Activated T-cell treated with anti-CD3 and anti-CD28 coated beads, Interleukin-2, amount 50 U/mL, for 4 hours (primary cell): ENCODE measurements around the gene SH3BGR. TPM values are rescaled to one million over a fixed set of nuclear protein-coding genes. Genes with fewer than 3 reads are reported as not detected.
"Not testable (repeated sequence)": the region's sequence is repeated elsewhere in the genome, so short reads cannot be mapped to it uniquely, and the experiment has no call there.

Source experiments
- ATAC-seq, 2 donors: fragments of 200-7000 bp; cut with Tn5 transposase; one replicate each; pipeline ENCODE4 v1.10.0; 2021
- DNase-seq: peaks from one replicate; pipeline ENCODE4 v3.0.0-alpha.2; 2020
- H3K27me3 Mint-ChIP-seq: one replicate; pipeline ENCODE4 v1.8.0; 2021; ENCODE audit warnings: low read depth, mixed read lengths
- H3K36me3 Mint-ChIP-seq: one replicate; pipeline ENCODE4 v1.8.0; 2022; ENCODE audit warnings: mixed read lengths; ENCODE audit not compliant: insufficient read depth
- H3K4me1 Mint-ChIP-seq: one replicate; pipeline ENCODE4 v1.8.0; 2021; ENCODE audit warnings: low read depth, mixed read lengths
- H3K4me3 Mint-ChIP-seq: one replicate; pipeline ENCODE4 v1.8.0; 2021; ENCODE audit warnings: mild to moderate bottlenecking, moderate library complexity, mixed read lengths
- H3K9me3 Mint-ChIP-seq: one replicate; pipeline ENCODE4 v1.8.0; 2021; ENCODE audit warnings: mixed read lengths
- total RNA-seq, 3 donors: library from RNA; stranded (reverse); gene quantifications; one replicate each; pipeline ENCODE4 v1.2.1, GENCODE V29; 2021

The SH3BGR gene
- total RNA-seq, 3 donors from 2014 or later, result 2.0 to 2.5 (median 2.1) TPM

GRCh38 chr21:39535646-39536437 lies 84.1 kb downstream of the SH3BGR start:
- Mint-ChIP-seq H3K36me3 (no peaks in the 10 kb centered on the region), H3K4me3 (no peak overlapping the region), H3K27me3 (peaks cover 14% of the 10 kb centered on the region), H3K9me3 (no peaks in the 10 kb centered on the region), H3K4me1 (no peaks in the 10 kb centered on the region)
- ATAC-seq (no peak), DNase-seq (no peak)

GRCh38 chr21:39536835-39537234 lies 85.1 kb downstream of the SH3BGR start:
- Mint-ChIP-seq H3K4me3 (no peak overlapping the region), H3K9me3 (no peaks in the 10 kb centered on the region), H3K36me3 (no peaks in the 10 kb centered on the region), H3K4me1 (no peaks in the 10 kb centered on the region), H3K27me3 (peaks cover 14% of the 10 kb centered on the region)
- DNase-seq (no peak), ATAC-seq (no peak)

- no peaks in the 10 kb centered on the region for H3K9me3 Mint-ChIP-seq
- H3K36me3 Mint-ChIP-seq, result no peaks in the 10 kb centered on the region
- H3K4me3 Mint-ChIP-seq, result no peak overlapping the region
- peaks cover 14% of the 10 kb centered on the region for H3K27me3 Mint-ChIP-seq
- DNase-seq (no peak), ATAC-seq (no peak)
- no peaks in the 10 kb centered on the region for H3K4me1 Mint-ChIP-seq
Measured at GRCh38 chr21:39537571-39537970, 85.8 kb downstream of the SH3BGR start.

GRCh38 chr21:39538453-39539042 lies 86.8 kb downstream of the SH3BGR start:
- Mint-ChIP-seq H3K4me1 (no peaks in the 10 kb centered on the region), H3K36me3 (no peaks in the 10 kb centered on the region), H3K27me3 (peaks cover 14% of the 10 kb centered on the region), H3K9me3 (no peaks in the 10 kb centered on the region), H3K4me3 (no peak overlapping the region)
- ATAC-seq (no peak), DNase-seq (no peak)

GRCh38 chr21:39540367-39540766 lies 88.6 kb downstream of the SH3BGR start:
- H3K4me3 Mint-ChIP-seq, H3K9me3 Mint-ChIP-seq, H3K4me1 Mint-ChIP-seq, ATAC-seq, H3K36me3 Mint-ChIP-seq, DNase-seq: not testable (repeated sequence)
- H3K27me3 Mint-ChIP-seq, result peaks cover 10% of the 10 kb centered on the region

- H3K4me1 Mint-ChIP-seq, result no peaks in the 10 kb centered on the region
- ATAC-seq, result no peak
- no peaks in the 10 kb centered on the region for H3K36me3 Mint-ChIP-seq
- DNase-seq, result no peak
- H3K27me3 Mint-ChIP-seq, result peaks cover 5% of the 10 kb centered on the region
- H3K4me3 Mint-ChIP-seq, result no peak overlapping the region
- no peaks in the 10 kb centered on the region for H3K9me3 Mint-ChIP-seq
Measured at GRCh38 chr21:39542736-39543135, 91.0 kb downstream of the SH3BGR start.

GRCh38 chr21:39546522-39546921 lies 94.8 kb downstream of the SH3BGR start:
- Mint-ChIP-seq H3K36me3 (no peaks in the 10 kb centered on the region), H3K9me3 (peaks cover 1% of the 10 kb centered on the region), H3K4me1 (no peaks in the 10 kb centered on the region), H3K27me3 (peaks cover 3% of the 10 kb centered on the region), H3K4me3 (no peak overlapping the region)
- ATAC-seq, result no peak
- DNase-seq, result no peak

- no peak for ATAC-seq
Measured at GRCh38 chr21:39552856-39553255, 101.1 kb downstream of the SH3BGR start.

GRCh38 chr21:39553331-39553730 lies 101.6 kb downstream of the SH3BGR start:
- Mint-ChIP-seq H3K4me1 (no peaks in the 10 kb centered on the region), H3K27me3 (peaks cover 2% of the 10 kb centered on the region), H3K9me3 (peaks cover 5% of the 10 kb centered on the region), H3K36me3 (no peaks in the 10 kb centered on the region), H3K4me3 (no peak overlapping the region)
- DNase-seq, result no peak
- no peak for ATAC-seq

More at GRCh38 chr21:39552856-39553255, 101.1 kb downstream of the SH3BGR start:
- H3K9me3 Mint-ChIP-seq, result peaks cover 5% of the 10 kb centered on the region
- no peaks in the 10 kb centered on the region for H3K4me1 Mint-ChIP-seq
- peaks cover 2% of the 10 kb centered on the region for H3K27me3 Mint-ChIP-seq
- H3K36me3 Mint-ChIP-seq, result no peaks in the 10 kb centered on the region
- no peak for DNase-seq
- no peak overlapping the region for H3K4me3 Mint-ChIP-seq

- peaks cover 5% of the 10 kb centered on the region for H3K9me3 Mint-ChIP-seq
- H3K36me3 Mint-ChIP-seq, result no peaks in the 10 kb centered on the region
- no peak for DNase-seq
- H3K27me3 Mint-ChIP-seq, result peaks cover 3% of the 10 kb centered on the region
- H3K4me1 Mint-ChIP-seq, result no peaks in the 10 kb centered on the region
- ATAC-seq, result no peak
- no peak overlapping the region for H3K4me3 Mint-ChIP-seq
Measured at GRCh38 chr21:39555911-39556590, 104.3 kb downstream of the SH3BGR start.

GRCh38 chr21:39559511-39559910 lies 107.7 kb downstream of the SH3BGR start:
- no peak overlapping the region for H3K4me3 Mint-ChIP-seq
- no peaks in the 10 kb centered on the region for H3K36me3 Mint-ChIP-seq
- H3K27me3 Mint-ChIP-seq, result peaks cover 2% of the 10 kb centered on the region
- DNase-seq (no peak), ATAC-seq (no peak)
- no peaks in the 10 kb centered on the region for H3K9me3 Mint-ChIP-seq
- H3K4me1 Mint-ChIP-seq, result no peaks in the 10 kb centered on the region

GRCh38 chr21:39561140-39561539 lies 109.4 kb downstream of the SH3BGR start:
- H3K36me3 Mint-ChIP-seq, result no peaks in the 10 kb centered on the region
- DNase-seq, result no peak
- no peaks in the 10 kb centered on the region for H3K4me1 Mint-ChIP-seq
- no peak overlapping the region for H3K4me3 Mint-ChIP-seq
- ATAC-seq, result no peak
- no peaks in the 10 kb centered on the region for H3K9me3 Mint-ChIP-seq
- H3K27me3 Mint-ChIP-seq, result peaks cover 2% of the 10 kb centered on the region

GRCh38 chr21:39562791-39563770 lies 111.3 kb downstream of the SH3BGR start:
- peaks cover 2% of the 10 kb centered on the region for H3K27me3 Mint-ChIP-seq
- H3K36me3 Mint-ChIP-seq, result no peaks in the 10 kb centered on the region
- no peak for ATAC-seq
- H3K9me3 Mint-ChIP-seq, result no peaks in the 10 kb centered on the region
- no peaks in the 10 kb centered on the region for H3K4me1 Mint-ChIP-seq
- H3K4me3 Mint-ChIP-seq, result no peak overlapping the region
- DNase-seq, result no peak

GRCh38 chr21:39564200-39564599 lies 112.4 kb downstream of the SH3BGR start:
- no peak for DNase-seq
- Mint-ChIP-seq H3K4me3 (no peak overlapping the region), H3K9me3 (no peaks in the 10 kb centered on the region), H3K4me1 (no peaks in the 10 kb centered on the region), H3K36me3 (no peaks in the 10 kb centered on the region), H3K27me3 (no peaks in the 10 kb centered on the region)
- no peak for ATAC-seq
